ENCODE measurements around the gene OR9Q1. TPM values are rescaled to one million over a fixed set of nuclear protein-coding genes. Genes with fewer than 3 reads are reported as not detected.

The OR9Q1 gene
- total and polyA plus RNA-seq, 2 of the 4 experiments (the other 2 are of a cell fraction), result not detected

DNA sequence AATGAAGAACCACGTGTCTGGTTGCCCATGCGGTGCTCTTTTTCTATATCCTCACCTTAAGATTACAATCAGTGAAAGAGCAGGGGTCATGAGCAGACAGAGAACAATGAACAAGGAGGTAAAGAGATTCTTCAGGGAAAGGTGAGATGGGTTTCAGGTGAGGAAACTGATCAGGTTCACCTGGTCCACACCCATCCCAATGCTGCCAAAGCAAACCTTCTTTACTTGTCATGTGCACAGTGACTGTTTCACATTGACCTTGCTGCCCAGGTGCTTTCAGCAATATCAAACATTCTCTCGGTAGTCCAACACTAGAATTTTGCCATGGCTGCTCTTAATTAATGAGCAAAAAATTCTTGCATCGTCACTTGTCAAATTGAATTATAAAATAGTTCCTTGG, 140.7 kb downstream of the OR9Q1 start:
- CTCF ChIA-PET, result no interaction called here
- Histone ChIP-seq H3K27ac (ENCODE audit: insufficient read depth, low read length) (no peak overlapping the region), H3K9ac (ENCODE audit: low read depth, low read length) (no peak overlapping the region), H2BK120ac (ENCODE audit: low read depth, low read length) (no peak overlapping the region), H3K4me2 (ENCODE audit: low read depth, low read length) (no peak overlapping the region), H4K91ac (ENCODE audit: insufficient read depth, low read depth, low read length) (no peak overlapping the region; the same call in 1 of the 2 replicates), H3K36me3 (ENCODE audit: control insufficient read depth, insufficient read depth, low read length) (no peaks in the 10 kb centered on the region), H2BK5ac (ENCODE audit: low read depth, low read length, poor library complexity, severe bottlenecking) (no peak overlapping the region), H2BK15ac (ENCODE audit: low read depth, low read length) (no peak overlapping the region), H3K4me3 (ENCODE audit: insufficient read depth, low read depth, low read length) (no peak overlapping the region), H3K56ac (ENCODE audit: extremely low read depth, insufficient read depth, low read length) (no peak overlapping the region), H3K23ac (ENCODE audit: low read depth, low read length) (no peak overlapping the region), H3K18ac (ENCODE audit: low read depth, low read length) (no peak overlapping the region), H4K5ac (ENCODE audit: low read depth, low read length) (no peak overlapping the region), H3K9me3 (ENCODE audit: control insufficient read depth, insufficient read depth, low read length) (no peaks in the 10 kb centered on the region; the same call in 1 of the 2 replicates), H3K79me1 (ENCODE audit: low read depth in 1 of 2, low read length in 2 of 2) (no peaks in the 10 kb centered on the region), H4K8ac (ENCODE audit: low read depth in 2 of 2, low read length in 2 of 2) (no peak overlapping the region), H3K27me3 (ENCODE audit: control insufficient read depth, insufficient read depth, low read length) (peaks cover 3% of the 10 kb centered on the region; the same call in 1 of the 2 replicates), H2BK20ac (ENCODE audit: low read depth, low read length) (no peak overlapping the region), H4K20me1 (ENCODE audit: insufficient read depth, low read length) (no peaks in the 10 kb centered on the region), H2AK9ac (replicated peaks; ENCODE audit: low read depth, low read length, poor library complexity) (no peak overlapping the region), H3K4ac (ENCODE audit: low read depth, low read length) (no peak overlapping the region), H2AK5ac (ENCODE audit: low read depth, low read length) (no peak overlapping the region), H2AFZ (replicated peaks; ENCODE audit: low read length, poor library complexity) (no peak overlapping the region), H3K9me1 (ENCODE audit: insufficient read depth, low read length) (no peaks in the 10 kb centered on the region), H3K4me1 (ENCODE audit: control insufficient read depth, insufficient read depth, low read length) (no peaks in the 10 kb centered on the region), H3K14ac (replicated peaks; ENCODE audit: low read depth, low read length) (no peak overlapping the region)
- POLR2A ChIA-PET (ENCODE audit: unreplicated experiment), result no interaction called here
- in situ Hi-C loops (cut with MboI; ENCODE audit: low sequenced_read_pairs) (no loop called here), dilution Hi-C loops (cut with HindIII; ENCODE audit: low sequenced_read_pairs, unreplicated experiment) (no loop called here), intact Hi-C loops (cut with micrococcal nuclease) (no loop called here)
- DNase-seq (no peak), ATAC-seq (ENCODE audit: low read depth) (no peak)
- no peak for TF ChIP-seq CHD1 (IDR thresholded peaks at IDR 0.05; ENCODE audit: low read depth, low read length)
- TF ChIP-seq MAZ (IDR thresholded peaks at IDR 0.05; ENCODE audit: borderline replicate concordance, low read depth, low read length), result no peak
- TF ChIP-seq FOS (IDR thresholded peaks at IDR 0.05; ENCODE audit: low read depth, low read length), result no peak
- TF ChIP-seq RFX5 (IDR thresholded peaks at IDR 0.05; ENCODE audit: low read depth, low read length), result no peak
- BruUV-seq (replicated peaks), result no TSS peak
- 61% methylated on average over 2 of the region's 4 CpGs; no CpG with 5 or more reads in 1 of the 2 experiments for WGBS, 2 experiments (ENCODE audit: extremely low coverage in 2 of 2, insufficient read length in 1 of 2)
